Gastroesophageal sphincter (tissue), 3 donors: ENCODE measurements around the gene WDR31.

ENCODE experiments used
- CTCF ChIP-seq, 4 experiments: fragments of 200-600 bp in 2 of 4; fragments of 450-650 bp in 2 of 4; sonication (generic) in 1 of 4; IDR thresholded peaks; one replicate each; pipeline ENCODE4 v1.5.1; 2017 to 2019; ENCODE audit warnings: antibody characterized with exemption in 4 of 4, mild to moderate bottlenecking in 2 of 4, moderate library complexity in 2 of 4
- POLR2A ChIP-seq, 2 donors: fragments of 450-650 bp; IDR thresholded peaks; one replicate each; pipeline ENCODE4 v1.6.1; 2017; ENCODE audit warnings: antibody characterized with exemption in 2 of 2, mild to moderate bottlenecking in 2 of 2, moderate library complexity in 1 of 2

- no peak for TF ChIP-seq CTCF (IDR thresholded peaks at IDR 0.05)
- no peak for TF ChIP-seq POLR2A (IDR thresholded peaks at IDR 0.05)
Observed at GRCh38 chr9:113375057-113376023, 35.3 kb upstream of the WDR31 start.
